Stimulated activated naive CD8-positive, alpha-beta T cell treated with anti-CD3 and anti-CD28 coated beads, Interleukin-15, amount 100 ng/mL, for 72 hours (primary cell): ENCODE data around the gene MACROD2.

Experiments used
- ATAC-seq: fragments of 150-1000 bp; cut with Tn5 transposase; 2 replicates; pipeline ENCODE4 v1.10.0; 2021; ENCODE audit warnings: mild to moderate bottlenecking, moderate library complexity
- DNase-seq, 2 donors: peaks; one replicate each; pipeline ENCODE4 v3.0.0; 2021 to 2022
- H3K27ac Mint-ChIP-seq, 2 donors: one replicate each; pipeline ENCODE4 v1.8.0; 2022; ENCODE audit warnings: mild to moderate bottlenecking in 2 of 2, mixed read lengths in 2 of 2, moderate library complexity in 2 of 2
- H3K27me3 Mint-ChIP-seq: one replicate; pipeline ENCODE4 v1.8.0; 2022; ENCODE audit warnings: mixed read lengths
- H3K4me1 Mint-ChIP-seq: one replicate; pipeline ENCODE4 v1.8.0; 2022; ENCODE audit warnings: mild to moderate bottlenecking, mixed read lengths
- H3K4me3 Mint-ChIP-seq, 2 donors: one replicate each; pipeline ENCODE4 v1.8.0; 2022; ENCODE audit warnings: mild to moderate bottlenecking in 2 of 2, mixed read lengths in 2 of 2, moderate library complexity in 1 of 2
- H3K9me3 Mint-ChIP-seq, 2 donors: one replicate each; pipeline ENCODE4 v1.8.0; 2022; ENCODE audit warnings: mixed read lengths in 2 of 2

The MACROD2 gene

DNA sequence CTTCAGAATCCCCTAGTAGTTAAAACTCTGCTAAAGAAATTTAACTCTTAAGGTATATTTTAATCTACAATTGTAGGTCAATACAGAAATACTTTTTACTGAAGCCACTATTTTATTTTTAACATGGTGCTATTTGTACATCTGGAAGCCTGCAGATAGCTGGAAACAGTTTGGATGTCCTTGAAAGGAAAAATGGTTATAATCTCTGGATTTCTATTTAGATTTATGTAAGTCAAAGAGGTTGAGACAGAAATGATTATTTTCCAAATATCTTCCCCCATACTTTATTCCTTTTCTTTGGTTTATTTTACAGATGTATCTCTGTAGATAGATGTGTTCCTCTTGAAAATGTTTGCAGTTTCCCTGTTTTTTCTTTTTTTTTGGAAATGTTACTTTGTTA, 1575.7 kb downstream of the MACROD2 start:
- Mint-ChIP-seq H3K4me1 (no peaks in the 10 kb centered on the region), H3K27ac (no peak overlapping the region), H3K27me3 (no peaks in the 10 kb centered on the region), H3K4me3 (no peak overlapping the region), H3K9me3 (peaks cover 7 to 9% of the 10 kb centered on the region in 2 donors)
- DNase-seq (no peak), ATAC-seq (no peak)

DNA sequence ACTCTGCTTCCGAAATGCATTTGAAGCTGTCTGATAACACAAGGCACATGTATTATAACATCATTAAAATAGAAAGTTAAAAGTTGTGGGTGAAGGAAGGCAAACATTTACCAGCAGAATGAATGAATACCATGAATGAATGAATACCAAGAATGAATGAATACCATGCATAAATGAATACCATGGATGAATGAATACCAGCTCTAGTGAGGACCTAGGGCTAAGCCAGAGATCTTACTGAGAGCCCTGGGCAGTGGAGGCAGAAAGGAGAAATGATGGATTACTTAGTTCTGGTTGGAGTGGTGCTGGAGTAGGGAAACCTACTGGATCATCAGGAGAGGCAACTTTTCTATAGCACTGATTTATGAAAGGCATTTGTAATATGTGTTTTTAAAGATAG, 1579.9 kb downstream of the MACROD2 start:
- H3K27me3 Mint-ChIP-seq, result no peaks in the 10 kb centered on the region
- H3K9me3 Mint-ChIP-seq, result peaks cover 0 to 11% of the 10 kb centered on the region in 2 donors
- ATAC-seq, result no peak
- no peak overlapping the region for H3K4me3 Mint-ChIP-seq
- no peak overlapping the region for H3K27ac Mint-ChIP-seq
- DNase-seq, result no peak
- H3K4me1 Mint-ChIP-seq, result no peaks in the 10 kb centered on the region

DNA sequence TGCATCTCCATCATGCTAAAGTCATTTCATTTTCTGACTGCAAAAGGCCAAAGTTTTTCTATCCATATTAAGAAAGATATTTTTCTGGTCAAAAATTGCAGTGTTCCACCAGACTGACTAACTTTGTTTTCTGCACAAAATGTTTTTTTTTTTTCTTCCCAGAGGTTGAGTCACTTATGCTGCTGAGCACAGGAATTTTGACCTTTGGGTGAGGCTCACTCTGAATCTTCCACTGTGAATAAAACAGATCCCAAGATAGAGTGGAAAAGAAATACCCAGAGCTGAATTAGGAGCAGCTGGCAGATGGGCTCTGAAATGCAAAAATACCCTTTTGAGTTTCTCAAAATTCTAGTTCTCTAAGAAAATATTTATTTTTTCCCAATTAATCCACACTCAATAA, 1581.1 kb downstream of the MACROD2 start:
- ATAC-seq, result no peak
- no peak overlapping the region for H3K27ac Mint-ChIP-seq
- H3K9me3 Mint-ChIP-seq, result peaks cover 0 to 18% of the 10 kb centered on the region in 2 donors
- DNase-seq, result no peak
- no peaks in the 10 kb centered on the region for H3K27me3 Mint-ChIP-seq
- H3K4me1 Mint-ChIP-seq, result no peaks in the 10 kb centered on the region
- H3K4me3 Mint-ChIP-seq, result no peak overlapping the region

DNA sequence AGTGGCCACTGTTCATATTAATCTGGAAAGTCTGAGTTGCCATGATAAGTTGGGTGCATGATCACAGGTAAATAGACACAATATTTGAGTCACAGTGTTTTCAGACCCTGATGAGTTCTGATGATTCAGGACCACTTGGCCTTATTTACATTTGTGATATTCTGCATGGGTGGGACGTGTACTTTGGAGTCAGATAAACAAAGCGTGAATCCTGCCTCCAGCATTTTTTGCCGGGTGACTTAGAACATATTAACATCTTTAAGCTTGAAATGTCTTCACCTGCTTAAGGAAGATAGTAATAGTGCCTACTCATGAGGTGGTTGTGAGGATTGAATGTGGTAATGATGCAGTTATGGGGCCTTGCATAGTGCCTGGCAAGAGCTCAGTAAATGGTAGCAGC, 1582.8 kb downstream of the MACROD2 start:
- H3K27ac Mint-ChIP-seq, result no peak overlapping the region
- peaks cover 6 to 21% of the 10 kb centered on the region in 2 donors for H3K9me3 Mint-ChIP-seq
- ATAC-seq, result no peak
- no peaks in the 10 kb centered on the region for H3K27me3 Mint-ChIP-seq
- H3K4me3 Mint-ChIP-seq, result no peak overlapping the region
- DNase-seq, result no peak
- no peaks in the 10 kb centered on the region for H3K4me1 Mint-ChIP-seq

DNA sequence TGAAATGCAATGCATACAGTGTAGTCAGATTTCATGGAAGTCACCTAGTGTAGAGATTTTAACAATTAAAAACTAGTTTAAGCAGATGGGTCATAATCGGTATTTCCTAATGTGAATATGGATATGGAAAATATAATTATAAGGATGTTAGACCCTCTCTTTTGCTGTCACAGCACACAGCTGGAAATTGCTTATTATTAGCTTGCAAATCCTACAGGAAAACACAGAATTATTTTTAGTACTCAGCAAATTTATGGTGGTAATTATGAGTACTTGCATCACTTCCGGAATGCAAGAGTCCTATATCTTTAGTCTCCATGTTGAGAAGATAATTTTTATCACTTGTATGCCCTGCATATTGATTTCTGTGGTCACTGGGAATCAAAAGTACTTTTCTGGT, 1584.4 kb downstream of the MACROD2 start:
- Mint-ChIP-seq H3K27ac (no peak overlapping the region), H3K4me1 (no peaks in the 10 kb centered on the region), H3K27me3 (no peaks in the 10 kb centered on the region), H3K4me3 (no peak overlapping the region), H3K9me3 (peaks cover 7 to 21% of the 10 kb centered on the region in 2 donors)
- DNase-seq (no peak), ATAC-seq (no peak)

DNA sequence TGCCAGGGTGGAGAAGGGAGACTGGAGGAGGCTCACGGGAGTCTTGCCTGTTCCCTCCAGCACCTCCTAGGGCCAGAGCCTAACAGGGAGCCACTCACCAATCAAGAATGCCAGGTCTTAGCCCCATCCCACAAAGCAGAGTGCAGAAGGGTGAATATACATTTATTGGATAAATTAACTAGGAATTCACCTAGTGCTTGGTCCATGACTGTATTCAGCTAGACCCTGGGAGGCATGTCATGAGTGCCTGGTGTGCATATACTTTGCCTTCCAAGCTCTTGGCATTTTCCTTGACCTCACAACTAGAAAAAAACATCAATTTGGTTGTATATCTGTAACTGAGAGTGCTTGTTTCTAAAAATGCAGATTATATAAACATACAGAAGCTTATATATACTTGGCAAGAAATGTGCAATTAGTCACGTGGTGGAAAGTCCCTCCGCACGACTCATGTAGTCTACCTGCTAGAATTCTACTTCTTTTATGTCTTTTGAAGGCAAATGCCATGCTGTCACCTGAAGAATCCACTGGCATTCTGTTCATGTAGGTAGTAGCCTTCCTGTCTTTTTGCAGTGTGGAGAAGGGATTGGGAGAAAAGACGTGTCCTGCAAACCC, 1586.9 kb downstream of the MACROD2 start:
- DNase-seq (no peak), ATAC-seq (no peak)
- Mint-ChIP-seq H3K27me3 (no peaks in the 10 kb centered on the region), H3K27ac (no peak overlapping the region), H3K4me3 (no peak overlapping the region), H3K9me3 (peaks cover 15 to 20% of the 10 kb centered on the region in 2 donors), H3K4me1 (no peaks in the 10 kb centered on the region)

DNA sequence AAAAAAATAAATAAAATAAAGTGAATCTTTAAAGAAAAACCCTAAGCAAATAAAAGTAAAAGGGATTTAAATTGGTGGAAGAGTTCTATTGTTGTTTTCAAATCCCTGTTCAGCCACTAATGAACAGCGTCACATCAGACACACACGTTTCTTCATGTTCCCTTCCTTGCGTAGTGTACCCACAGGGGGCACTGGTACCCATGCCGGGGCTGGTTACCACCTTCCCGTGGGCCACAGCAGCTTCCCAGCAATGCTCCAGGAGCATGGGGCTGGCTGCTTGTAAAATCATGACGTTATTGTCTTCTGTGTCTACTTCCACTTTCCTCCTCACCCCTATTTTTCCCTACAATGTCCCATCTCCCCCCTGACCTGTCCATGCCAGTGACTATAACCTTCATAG, 1589.2 kb downstream of the MACROD2 start:
- no peaks in the 10 kb centered on the region for H3K27me3 Mint-ChIP-seq
- H3K27ac Mint-ChIP-seq, result no peak overlapping the region
- H3K4me1 Mint-ChIP-seq, result no peaks in the 10 kb centered on the region
- no peak overlapping the region for H3K4me3 Mint-ChIP-seq
- peaks cover 14 to 15% of the 10 kb centered on the region in 2 donors for H3K9me3 Mint-ChIP-seq
- ATAC-seq, result no peak
- no peak for DNase-seq

DNA sequence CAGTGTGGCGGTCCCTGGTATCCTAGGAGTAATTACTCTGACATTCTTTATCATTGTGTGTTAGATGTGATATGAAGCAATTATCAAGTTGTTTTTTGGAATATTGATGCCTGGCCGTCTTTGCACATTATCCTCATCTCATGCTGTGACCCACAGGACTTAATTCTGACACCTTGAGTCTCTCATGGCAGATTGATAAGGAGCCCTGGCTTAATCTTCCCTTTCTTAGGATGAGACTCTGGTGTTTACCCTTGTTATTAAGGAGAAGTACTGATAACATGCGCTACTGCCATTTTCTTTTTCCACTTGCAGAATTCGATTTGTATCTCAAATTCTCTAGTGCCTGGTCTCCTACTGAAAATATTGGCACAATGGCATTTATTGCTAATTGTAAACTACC, 1597.8 kb downstream of the MACROD2 start:
- no peaks in the 10 kb centered on the region for H3K27me3 Mint-ChIP-seq
- no peak for DNase-seq
- no peak overlapping the region for H3K27ac Mint-ChIP-seq
- H3K4me3 Mint-ChIP-seq, result no peak overlapping the region
- H3K4me1 Mint-ChIP-seq, result no peaks in the 10 kb centered on the region
- H3K9me3 Mint-ChIP-seq, result no peaks in the 10 kb centered on the region
- ATAC-seq, result no peak

DNA sequence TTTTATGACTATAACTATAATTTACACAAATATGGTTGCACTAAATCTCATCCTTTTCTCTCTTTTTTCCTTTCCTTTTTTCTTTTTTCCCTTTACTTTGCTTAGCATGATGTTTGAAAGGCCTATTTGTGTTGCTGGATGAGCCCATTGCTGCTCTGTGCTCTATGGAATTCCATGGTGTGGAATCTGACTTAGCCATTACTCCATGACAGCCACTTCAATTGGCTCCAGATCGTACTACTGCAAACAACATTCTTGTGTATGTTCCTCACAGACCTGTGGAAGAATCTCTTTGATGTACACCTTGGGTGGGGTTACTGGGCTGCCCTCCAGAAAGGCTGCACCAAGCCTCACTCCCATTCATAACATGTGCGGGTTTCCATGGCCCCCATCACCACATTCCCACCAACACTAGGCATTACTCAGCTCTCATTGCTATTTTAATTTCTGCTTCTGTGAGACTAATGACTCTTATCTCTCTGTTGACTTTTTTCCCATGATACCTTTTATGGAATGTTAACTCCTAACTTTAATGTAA, 1598.9 kb downstream of the MACROD2 start:
- no peaks in the 10 kb centered on the region for H3K4me1 Mint-ChIP-seq
- ATAC-seq (no peak), DNase-seq (no peak)
- H3K9me3 Mint-ChIP-seq, result no peaks in the 10 kb centered on the region
- no peak overlapping the region for H3K27ac Mint-ChIP-seq
- H3K4me3 Mint-ChIP-seq, result no peak overlapping the region
- H3K27me3 Mint-ChIP-seq, result no peaks in the 10 kb centered on the region

DNA sequence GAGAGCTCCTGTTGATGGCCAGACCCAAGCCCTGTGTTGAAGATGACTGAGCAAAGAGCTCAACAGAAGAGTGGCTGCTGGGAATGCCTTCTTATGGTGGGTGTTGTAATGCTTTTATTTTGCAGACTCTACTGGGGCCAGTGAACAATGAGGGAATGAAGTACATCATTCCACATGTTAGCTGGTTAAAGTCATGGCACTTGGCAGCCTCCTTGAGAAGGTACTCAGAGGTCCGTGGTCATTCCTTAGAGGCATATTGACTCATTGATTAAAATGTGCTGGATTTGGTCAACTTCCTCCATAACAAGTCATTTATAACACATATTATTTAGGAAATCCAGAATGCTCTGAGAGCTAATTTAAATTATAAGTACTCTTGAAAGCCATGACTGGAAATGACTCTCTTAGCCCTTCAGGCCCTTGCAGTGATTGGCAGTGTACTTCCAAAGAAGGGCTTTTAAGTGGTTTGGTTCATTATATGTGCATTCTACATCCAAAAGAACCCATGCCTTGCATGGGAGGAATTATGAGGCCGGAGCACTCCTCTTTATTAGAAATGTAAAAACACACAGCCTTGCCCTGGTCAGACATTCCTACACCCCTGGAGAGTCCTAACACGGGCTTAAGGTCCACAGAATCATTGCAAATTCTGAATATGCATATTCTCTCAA, 1601.0 kb downstream of the MACROD2 start:
- Mint-ChIP-seq H3K9me3 (no peaks in the 10 kb centered on the region), H3K4me1 (no peaks in the 10 kb centered on the region), H3K27ac (no peak overlapping the region), H3K4me3 (no peak overlapping the region), H3K27me3 (no peaks in the 10 kb centered on the region)
- DNase-seq (no peak), ATAC-seq (no peak)

DNA sequence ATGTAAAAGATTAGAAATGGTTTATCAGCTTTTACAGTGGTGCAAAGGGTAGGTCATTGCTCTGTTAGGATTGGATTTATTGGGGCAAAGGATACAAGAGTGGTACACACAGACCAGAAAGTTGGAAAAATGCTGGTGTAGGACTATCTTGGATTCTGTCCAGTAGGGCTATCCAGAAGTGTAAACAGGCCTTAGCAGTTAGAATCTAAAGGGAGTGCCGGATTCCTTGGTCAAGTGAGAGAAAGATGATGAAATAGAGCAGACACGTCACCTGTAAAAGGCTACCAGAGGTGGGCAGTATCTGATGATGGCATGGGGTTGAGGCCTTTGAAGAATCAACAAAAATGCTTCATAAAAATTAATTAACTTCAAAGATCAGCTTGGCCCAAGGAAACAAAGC, 1602.0 kb downstream of the MACROD2 start:
- no peak overlapping the region for H3K27ac Mint-ChIP-seq
- H3K9me3 Mint-ChIP-seq, result no peaks in the 10 kb centered on the region
- no peak for DNase-seq
- no peak for ATAC-seq
- H3K27me3 Mint-ChIP-seq, result no peaks in the 10 kb centered on the region
- no peak overlapping the region for H3K4me3 Mint-ChIP-seq
- H3K4me1 Mint-ChIP-seq, result no peaks in the 10 kb centered on the region

DNA sequence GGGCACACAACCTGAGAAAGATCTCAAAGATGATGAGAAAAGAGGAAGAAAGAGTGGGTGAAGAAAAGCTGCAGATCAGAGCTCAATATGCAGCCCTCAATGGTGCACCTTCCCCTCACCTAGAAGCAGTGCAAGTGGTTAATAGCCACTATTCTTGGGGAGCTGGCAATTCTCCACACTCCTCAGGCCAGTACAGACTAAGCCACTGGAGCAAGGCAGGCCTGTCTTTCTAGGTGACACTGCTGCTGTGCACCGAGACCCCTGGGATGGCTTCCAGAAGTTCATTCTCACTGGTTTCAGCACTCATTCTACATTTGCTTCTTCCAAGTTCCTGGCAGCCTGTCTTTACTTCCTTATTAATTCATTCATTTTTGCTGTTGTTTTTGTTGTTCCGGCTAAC, 1604.6 kb downstream of the MACROD2 start:
- Mint-ChIP-seq H3K27ac (no peak overlapping the region), H3K4me3 (no peak overlapping the region), H3K27me3 (no peaks in the 10 kb centered on the region), H3K9me3 (no peaks in the 10 kb centered on the region), H3K4me1 (no peaks in the 10 kb centered on the region)
- ATAC-seq, result no peak
- no peak for DNase-seq

DNA sequence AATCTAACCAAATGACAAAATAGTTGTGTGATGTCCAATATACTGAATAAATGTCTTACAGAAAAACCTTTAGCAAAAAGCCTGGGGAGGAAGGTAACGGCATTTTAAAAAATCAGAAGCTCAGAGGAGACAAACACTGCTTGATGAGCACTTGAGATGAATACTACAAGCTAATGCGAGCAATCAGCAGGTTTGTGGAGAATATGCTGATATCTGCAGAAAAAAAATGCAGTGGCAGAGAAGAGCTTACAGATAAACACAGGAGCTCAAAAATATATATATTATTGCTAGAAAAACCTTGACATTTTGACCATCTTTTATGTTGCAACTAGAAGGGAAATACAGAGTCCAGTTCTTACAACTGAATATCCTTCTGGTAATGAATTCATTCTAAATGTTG, 1605.2 kb downstream of the MACROD2 start:
- DNase-seq (no peak), ATAC-seq (no peak)
- no peaks in the 10 kb centered on the region for H3K4me1 Mint-ChIP-seq
- no peaks in the 10 kb centered on the region for H3K27me3 Mint-ChIP-seq
- no peaks in the 10 kb centered on the region for H3K9me3 Mint-ChIP-seq
- H3K4me3 Mint-ChIP-seq, result no peak overlapping the region
- no peak overlapping the region for H3K27ac Mint-ChIP-seq

DNA sequence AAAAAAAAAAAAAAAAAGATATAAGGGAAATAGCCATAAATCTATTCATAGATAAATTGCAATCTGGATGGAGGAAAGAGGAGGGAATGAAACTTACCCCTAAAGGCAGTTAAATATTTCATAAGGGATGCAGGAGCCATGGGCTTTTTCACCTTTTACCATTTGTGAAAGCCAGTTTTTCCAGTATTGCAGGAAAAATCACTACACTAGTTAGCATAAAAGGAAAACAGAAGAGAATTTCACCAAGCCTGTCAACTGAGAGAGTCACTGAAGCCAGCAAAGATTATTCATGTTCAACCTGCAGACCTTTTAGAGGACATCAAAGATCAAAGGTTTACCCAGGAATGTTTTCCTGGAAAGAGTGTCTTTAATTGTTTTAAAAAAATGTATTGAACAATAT, 1608.2 kb downstream of the MACROD2 start:
- no peak for DNase-seq
- Mint-ChIP-seq H3K4me1 (no peaks in the 10 kb centered on the region), H3K4me3 (no peak overlapping the region), H3K27ac (no peak overlapping the region), H3K27me3 (no peaks in the 10 kb centered on the region), H3K9me3 (peaks cover 7% of the 10 kb centered on the region in 2 donors)
- no peak for ATAC-seq

DNA sequence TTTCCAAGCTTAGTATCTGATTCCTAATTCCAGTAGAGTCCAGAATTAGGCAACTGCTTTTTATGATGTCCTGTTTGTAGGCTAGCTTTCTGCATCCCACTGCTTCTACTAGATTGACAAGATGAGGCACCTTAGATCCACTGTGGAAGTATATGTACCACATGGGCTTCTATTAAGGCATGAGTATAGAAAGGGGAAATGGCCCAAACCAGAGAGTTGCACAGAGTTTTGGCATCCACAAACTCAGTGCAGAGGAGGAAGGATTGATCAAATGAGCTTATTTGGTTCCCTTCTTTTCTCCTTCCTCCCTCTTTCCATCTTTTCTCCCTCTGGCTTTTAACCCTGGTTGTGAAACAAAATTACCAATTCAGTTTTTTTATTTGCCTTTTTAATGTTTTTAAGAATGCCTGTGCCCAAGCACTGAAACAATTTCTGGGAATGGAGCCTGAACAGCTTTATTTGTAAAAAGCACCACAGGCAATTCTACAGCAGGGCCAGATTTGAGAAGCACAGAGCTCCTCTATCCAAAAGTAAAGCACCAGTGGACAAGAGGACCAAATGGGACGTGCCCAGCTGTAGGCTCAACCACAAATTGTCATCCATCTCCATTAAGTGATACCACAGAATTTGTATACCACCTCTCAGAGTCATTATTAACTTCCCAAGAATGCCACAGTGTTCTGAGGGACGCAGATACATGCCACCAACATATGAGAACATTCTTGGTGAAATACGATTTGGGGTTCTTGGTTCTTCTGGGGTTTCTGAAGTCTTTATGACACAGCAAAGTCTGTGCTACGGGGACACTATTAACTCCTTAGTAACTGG, 1608.9 kb downstream of the MACROD2 start:
- DNase-seq (no peak), ATAC-seq (no peak)
- Mint-ChIP-seq H3K27ac (no peak overlapping the region), H3K4me1 (no peaks in the 10 kb centered on the region), H3K4me3 (no peak overlapping the region), H3K27me3 (no peaks in the 10 kb centered on the region), H3K9me3 (peaks cover 7% of the 10 kb centered on the region in 2 donors)

DNA sequence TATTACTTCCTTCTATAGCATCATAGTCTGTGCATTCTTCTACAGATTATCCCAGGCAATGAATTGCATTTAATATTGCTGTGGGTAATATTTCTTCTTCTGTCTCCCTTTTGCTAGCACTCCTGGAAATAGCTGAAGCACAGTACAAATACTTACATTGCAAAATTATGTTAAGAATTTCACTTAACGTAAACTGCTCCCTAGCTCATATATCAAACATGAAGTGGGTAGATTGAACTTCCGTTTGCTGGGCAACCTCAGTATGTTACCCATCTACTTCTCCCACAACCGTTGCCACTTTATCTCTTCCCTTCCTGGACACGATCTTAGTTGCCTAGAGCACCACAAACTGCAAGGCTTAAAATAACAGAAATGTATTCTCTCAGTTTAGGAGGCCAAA, 1614.6 kb downstream of the MACROD2 start:
- Mint-ChIP-seq H3K4me1 (no peaks in the 10 kb centered on the region), H3K9me3 (peaks cover 7 to 18% of the 10 kb centered on the region in 2 donors), H3K27me3 (no peaks in the 10 kb centered on the region), H3K4me3 (no peak overlapping the region), H3K27ac (no peak overlapping the region)
- no peak for DNase-seq
- ATAC-seq, result no peak
